HG03045 (cell line): ENCODE data around the gene WDFY1.

Experiments used
- ATAC-seq: cut with Tn5 transposase; IDR thresholded peaks from one replicate; pipeline ENCODE4 v1.9.1; 2021; ENCODE audit warnings: mild to moderate bottlenecking, moderate library complexity; ENCODE audit not compliant: unreplicated experiment

Gene WDFY1

DNA sequence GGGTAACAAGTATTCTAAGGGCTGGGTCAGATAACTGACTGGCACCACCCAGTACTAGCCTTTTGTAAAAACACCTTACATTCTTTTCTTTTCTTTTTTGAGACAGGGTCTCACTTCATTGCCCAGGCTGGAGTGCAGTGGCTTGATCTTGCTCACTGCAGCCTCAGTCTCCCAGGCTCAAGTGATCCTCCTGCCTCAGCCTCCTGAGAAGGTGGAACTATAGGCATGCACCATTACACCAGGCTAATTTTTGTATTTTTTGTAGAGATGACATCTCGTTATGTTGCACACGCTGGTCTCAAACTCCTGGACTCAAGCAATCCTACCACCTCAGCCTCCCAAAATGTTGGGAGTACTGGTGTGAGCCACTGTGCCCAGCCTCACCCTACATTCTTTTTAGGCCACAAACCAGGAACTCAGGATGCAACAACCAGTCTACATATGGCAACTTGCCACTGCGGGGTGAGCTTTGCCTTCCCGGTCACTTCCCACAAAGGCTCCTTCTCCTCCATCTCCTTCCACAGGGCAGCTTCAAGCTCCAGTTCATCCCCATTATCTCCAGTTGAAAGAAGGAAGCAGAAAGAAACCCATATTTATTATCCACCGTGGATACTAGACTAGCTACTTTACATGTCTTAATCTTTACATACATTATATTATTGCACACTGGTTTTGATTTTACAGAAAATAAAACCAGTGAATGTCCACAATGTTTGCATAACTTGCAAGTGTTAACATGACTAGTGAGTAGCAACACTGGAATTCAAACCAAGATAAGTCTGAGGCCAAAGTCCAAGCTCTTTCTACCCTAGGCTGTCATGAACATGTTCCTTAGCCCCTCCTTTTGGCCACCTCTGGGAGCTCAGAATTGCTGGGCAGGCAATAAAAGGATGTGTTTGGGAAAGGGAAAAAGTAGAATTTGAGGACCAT, 84.1 kb downstream of the WDFY1 start:
- ATAC-seq: no peak

DNA sequence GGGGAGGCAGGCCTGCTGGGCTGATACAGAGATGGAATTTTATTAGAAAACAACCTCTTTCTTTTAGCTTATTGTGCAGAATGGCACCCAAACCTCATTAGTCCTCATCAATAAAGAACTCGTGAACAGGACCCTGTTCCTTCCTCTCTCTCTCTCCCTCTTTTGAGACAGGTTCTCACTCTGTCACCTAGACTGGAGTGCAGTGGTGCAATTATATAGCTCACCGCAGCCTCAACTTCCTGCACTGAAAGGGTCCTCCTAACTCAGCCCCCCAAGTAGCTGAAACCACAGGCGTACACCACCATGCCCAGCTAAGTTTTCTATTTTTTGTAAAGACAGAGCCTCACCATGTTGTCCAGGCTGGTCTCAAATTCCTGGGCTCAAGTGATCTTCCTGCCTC, 86.1 kb downstream of the WDFY1 start:
- no peak for ATAC-seq

DNA sequence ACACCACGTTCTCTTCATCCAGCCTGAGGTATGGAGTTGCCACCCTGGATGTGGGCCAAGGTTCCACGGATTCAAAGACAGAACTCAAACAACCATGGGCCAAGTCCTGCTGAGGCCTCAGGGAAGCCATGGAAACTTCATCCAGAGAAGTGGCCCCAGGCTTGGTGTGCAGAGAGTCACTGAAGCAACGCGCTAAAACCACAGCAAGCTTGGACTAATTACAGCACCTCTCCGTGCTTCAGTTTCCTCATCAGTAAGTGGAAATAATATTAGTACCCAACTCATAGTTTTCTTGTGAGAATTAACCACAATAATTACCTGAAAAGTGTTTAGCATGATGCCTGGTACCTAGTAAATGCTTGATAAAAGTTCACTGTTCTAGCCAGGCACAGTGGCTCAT, 88.6 kb downstream of the WDFY1 start:
- ATAC-seq: no peak

DNA sequence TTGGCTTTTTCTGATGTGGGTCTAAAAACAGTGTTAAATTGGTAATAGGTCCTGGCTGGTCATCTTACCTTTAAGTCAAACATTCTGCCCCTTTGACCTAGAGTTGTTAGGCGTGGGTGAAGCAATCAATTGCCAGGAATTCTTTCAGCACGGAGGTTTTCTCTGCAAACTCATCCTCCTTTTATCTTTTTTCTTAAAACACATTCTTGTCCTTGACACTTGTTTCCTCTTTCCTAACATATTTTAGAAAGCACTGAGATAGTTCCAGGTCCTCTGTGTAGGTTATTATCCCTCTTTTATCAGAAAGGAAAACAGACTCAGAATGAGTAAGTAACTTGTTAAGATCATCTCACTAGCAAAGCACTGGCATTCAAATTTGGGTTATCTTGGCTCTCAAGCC, 89.1 kb downstream of the WDFY1 start:
- no peak for ATAC-seq

DNA sequence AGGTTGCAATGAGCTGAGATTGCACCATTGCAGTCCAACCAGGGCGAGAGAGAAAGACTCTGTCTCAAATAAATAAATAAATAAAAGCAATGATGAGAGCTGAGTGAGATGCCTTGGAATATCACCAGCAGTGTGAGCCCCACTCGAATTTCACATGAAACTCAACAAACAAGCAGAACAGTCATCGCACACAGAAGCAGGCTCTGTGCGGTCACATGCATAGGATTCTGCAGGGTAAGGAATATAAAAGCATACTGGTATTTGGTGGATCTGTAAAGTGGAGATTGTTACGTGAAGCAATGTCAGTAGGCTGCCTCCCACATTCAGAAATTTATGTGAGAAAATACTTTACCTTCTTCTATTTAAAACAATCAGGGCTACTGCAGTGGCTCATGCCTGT, 89.7 kb downstream of the WDFY1 start:
- ATAC-seq: no peak

DNA sequence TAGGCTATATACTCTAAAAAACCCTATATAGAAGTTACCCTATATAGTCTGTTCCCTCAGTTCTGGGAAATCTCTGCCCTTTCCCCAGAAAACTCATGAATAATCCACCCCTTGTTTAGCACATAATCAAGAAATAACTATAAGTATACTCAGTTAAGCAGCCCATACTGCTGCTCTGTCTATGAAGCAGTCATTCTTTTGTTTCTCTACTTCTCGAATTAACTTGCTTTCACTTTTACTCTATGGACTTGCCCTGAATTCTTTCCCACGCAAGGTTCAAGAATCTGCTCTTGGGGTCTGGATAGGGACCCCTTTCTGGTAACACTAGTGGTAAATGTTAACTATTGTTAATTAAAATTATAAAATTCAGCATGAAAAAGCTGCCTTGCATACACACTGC, 90.4 kb downstream of the WDFY1 start:
- ATAC-seq: peak; percentile 59

DNA sequence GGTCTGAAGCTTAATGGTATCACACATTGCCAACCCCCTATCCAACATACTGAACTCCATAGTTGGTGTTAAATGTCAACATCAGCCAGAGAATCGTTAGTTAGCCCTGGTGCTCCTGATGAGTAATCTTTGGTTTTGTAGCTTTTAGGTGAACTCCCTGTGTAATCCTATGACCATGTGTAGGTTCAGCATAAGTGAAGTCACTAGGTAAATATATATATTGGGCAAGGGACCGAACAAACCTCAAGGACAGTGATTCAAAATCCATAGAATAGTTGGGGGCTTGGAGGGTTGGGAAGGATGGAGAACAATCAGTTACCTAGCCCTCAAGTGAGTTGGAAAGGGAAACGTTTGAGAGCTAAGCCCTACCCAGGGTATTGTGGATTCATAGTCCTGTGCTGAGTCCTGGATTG, 91.7 kb downstream of the WDFY1 start:
- no peak for ATAC-seq

DNA sequence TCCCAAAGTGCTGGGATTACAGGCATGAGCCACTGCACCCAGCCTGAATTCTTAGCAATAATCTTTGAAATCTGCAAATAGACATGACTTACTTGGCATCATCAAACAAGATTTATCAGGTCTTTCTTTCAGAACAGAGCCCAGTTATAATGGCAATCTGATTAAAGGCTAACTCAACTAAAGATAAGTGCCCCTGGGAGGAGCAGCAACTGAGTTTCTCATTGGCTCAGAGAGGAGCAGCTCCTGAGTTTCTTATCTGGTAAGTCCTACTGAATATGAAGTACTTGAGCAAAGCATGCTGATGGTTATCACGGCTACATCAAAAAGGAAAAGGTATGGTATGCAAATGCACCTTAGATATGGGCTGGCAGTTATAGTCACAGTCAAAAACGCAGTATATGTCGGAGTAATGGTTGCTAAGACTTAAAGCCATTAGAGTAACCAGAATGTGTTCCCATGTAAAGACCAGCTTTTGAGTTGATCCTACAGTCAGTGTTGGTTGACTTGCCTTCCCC, 92.8 kb downstream of the WDFY1 start:
- no peak for ATAC-seq

DNA sequence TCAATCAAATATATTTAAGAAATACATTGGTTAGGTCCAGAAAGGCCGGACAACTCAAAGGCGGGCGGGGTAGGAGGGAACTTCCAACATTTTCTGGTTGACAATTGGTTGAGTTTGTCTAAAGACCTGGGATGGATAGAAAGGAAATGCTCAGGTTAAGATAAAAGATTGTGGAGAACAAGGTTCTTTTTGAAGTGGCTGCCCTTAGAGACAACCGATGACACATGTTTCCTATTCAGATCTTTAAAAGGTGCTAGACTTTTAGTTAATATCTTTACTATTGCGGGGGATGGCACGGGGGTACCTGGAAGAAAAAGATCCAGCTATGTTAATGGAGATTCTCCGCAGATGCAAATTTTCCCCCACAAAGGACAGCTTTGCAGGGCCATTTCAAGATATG, 97.7 kb downstream of the WDFY1 start:
- no peak for ATAC-seq

DNA sequence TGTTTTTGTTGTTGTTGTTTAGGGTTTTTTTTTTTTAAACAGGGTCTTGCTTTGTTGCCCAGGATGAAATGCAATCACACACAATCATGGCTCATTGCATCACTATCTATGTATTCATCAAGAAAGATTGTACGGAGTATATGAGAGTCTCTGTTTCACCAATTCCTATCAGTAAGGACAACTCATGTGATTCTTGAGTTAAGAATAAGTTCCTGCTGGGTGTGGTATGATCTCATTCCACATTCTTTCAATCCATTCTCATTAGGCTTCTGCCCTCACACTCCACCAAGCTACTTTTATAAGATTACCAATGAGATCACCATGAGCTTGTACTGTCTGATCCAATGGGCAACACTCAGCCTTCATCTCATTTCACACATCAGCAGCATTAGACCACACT, 98.6 kb downstream of the WDFY1 start:
- ATAC-seq: no peak

DNA sequence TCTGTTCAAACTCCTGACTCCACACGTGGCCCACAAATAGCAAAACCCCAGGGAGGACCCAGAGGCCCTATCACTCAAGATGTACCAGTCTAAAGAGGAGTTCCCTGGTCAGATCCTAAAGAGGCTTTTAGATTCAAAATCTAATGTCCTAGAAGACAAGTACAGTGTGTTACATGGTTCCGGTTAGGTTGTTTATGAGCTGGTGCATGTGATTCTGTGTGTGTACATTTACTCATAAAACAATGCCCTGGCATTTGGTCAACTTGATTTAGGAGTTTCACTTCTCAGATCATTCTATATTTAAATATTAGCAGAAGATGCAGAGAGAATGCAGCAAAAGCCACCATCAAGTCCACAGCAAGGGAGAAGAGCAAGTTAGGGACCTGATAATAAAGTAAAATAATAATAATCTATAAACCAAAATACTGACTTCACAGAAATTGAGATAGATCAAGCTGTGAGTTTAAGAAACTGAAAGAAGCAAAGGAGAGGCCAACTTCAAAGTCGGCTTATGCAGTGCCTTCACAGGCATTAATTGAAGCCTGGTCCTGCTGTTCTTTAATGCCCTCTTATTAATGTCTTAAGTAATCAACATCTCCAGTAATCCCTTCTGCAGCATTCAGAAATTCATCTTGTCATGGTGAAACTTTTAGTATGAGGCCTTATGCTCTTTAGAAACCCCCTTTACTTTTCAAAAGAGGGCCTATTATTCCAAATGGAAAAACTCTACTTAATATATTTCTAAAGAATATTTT, 103.5 kb downstream of the WDFY1 start:
- ATAC-seq: no peak

DNA sequence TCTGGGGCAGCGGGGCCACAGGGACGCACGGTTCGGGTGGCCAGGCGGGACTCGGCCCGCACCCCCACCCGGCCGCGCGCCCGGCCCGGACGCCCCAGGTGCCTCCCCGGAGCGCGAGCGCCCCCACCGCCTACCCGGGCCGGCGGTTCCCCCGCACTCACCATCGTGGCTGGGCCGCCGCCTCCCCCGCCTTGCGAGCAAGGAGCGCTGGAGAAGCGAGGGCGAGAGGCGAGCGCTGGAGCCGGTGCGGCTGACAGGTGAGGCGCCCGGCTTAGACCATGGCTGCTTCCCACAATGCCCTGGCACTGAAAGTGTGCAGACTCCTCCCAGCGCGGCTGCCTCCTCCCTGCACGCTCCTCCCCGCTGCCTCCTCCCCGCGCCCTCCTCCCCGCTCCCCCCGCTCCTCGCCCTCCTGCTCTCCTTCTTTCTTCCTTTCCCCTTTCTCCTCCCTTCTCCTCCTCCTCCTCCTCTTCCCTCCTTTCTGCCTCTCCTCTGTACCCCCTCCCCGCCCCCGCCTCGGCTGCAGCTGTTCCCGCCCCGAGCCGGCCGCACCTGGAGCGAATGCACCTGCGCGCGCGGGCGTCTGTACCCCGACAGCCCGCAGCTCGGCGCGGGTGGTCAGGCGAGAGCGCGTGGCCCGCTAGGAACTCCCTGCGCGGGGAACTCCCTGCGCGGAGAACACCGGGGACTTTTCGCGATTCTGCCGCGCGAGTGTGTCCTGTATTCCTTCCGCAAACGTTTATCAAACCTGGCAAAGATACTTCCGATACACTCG, 107.7 kb downstream of the WDFY1 start, which contains the start of gene AP1S3:
AP1S3 (minus strand) TSS at position 296 of the 775 bp plus-strand sequence; CDS start at position 164, 132 bp downstream.
- peak; percentile 72 for ATAC-seq

DNA sequence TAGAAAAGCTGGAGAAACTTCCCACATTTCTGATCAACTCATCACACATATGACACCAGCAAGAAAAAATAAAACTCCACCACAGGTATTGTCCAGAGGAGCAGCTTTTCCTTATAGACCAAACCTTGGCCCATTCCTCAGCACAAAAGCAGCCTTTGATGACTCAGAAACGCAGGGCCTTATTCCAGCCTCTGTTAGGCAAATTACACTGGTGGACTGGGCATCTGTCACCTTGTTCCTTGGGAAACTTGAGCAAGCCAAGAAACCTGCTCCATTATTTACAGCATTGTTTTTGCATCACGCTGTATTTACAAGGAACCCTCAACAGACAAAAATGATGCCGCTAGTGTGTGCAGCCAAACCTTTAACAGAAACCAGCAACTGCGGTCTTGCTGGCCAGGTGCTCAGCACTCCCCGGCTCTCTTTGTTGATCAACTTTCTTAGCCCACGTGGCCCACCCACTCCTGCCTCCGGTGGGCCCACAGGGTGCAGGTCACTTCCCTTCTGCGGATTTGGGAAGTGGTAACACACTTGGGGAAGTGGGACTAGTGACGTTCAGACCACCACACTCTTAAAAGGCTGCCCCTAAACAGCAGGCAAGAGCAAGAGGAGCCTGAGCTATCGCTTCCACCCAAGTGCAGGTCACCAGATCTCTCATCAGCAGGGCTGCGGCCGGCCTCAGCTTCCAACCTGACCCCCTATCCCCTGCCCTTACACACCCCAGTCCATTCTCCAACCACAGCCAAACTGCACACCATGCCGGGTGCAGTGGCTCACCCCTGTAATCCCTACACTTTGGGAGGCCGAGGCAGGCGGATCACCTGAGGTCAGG, 109.2 kb downstream of the WDFY1 start:
- peak; percentile 54 for ATAC-seq

DNA sequence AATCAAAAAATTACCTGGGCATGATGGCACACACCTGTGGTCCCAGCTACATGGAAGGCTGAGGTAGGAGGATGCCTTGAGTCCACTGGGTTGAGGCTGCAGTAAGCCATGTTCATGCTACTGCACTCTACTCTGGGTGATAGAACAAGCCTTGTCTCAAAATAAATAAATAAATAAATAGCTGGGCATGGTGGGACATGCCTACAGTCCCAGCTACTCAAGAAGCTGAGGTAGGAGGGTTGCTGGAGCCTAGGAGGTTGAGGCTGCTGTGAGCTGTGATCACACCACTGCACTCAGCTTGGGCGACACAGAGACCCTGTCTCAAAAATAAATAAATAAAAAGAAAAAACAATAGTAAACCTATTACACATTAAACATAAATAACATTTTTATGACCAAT, 110.7 kb downstream of the WDFY1 start:
- ATAC-seq: no peak

DNA sequence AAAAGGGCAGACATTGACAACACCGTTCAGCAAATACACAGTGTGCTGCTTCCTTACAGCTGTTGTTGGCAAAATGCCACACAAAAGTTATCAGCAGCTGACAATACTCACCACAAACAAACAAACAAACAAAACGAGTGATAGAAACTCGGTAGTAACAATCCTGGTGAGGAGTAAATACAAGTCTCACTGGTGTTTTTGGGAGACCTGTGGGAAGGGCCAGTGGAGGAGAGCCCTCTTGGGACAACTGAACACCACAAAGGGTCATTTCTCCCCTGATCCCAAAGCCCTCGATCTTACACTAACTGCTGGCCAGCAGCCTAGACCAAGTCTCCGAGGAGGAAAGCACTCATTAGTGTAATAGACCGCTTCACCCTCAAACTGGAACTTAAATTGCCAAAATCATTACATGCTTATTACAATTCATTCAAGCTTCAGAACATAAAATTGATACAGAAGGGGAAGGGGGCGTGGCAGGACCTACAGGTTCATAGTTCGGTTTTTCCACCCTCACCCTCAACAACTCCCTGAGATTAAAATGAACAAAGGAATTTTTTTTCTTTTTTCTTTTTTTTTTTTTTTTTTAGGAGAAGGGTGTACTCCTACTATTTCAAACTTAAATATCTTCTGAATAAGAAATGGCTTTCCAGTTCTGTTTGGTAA, 112.8 kb downstream of the WDFY1 start:
- no peak for ATAC-seq

DNA sequence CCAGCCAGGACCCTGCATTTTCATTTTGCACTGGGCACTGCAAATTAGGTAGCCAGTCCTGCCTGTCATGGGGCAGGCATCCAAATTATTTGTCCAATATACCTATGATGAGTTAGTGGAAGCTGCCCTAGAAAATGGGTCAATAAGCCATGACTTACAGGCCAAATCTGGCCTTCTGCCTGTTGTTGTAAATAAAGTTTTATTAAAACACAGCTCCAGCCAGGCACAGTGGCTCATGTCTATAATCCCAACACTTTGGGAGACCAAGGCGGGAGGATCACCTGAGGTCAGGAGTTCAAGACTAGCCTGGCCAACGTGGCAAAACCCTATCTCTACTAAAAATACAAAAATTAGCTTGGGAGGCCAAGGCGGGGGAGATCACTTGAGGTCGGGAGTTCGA, 116.0 kb downstream of the WDFY1 start:
- ATAC-seq: no peak

DNA sequence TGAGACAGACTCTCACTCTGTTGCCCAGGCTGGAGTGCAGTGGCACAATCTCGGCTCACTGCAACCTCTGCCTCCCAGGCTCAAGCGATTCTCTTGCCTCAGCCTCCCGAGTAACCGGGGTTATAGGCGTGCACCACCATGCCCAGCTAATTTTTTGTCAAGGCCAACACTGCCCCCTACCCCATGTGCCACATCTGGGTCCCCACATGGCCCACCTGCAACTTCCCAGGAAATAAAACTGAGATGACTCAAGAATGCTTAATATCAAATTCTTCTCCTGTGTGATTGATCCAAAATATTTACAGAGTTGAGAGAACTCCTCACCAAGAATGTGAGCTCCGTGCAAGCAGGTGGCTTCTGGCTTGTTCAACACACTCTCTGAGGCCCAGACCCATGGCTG, 116.8 kb downstream of the WDFY1 start:
- no peak for ATAC-seq

DNA sequence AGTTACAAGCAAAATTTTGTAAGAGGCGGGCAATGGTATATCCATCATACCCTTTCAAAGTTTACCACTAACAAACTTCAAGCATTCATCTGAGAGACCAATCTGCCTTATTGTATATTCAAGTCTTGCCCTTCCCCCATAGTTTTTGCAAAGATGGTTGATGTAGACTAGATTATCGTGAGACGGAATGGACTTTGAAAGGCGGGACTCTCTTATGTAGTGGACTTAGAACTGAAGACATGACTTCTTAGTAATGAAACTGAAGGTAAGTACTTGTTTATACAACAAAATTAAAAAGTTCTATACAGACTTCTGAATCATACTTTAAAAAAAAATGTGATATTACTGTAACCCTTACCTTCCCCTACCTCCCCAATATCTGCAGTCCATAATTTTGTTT, 118.1 kb downstream of the WDFY1 start:
- no peak for ATAC-seq
